HepG2 (cell line): Measurements from ENCODE around the gene CEMP1. TPM values are rescaled to one million over a fixed set of nuclear protein-coding genes. Genes with fewer than 3 reads are reported as not detected.

ENCODE experiments used
- GABPB1 ChIP-seq: IDR thresholded peaks from 2 replicates; pipeline ENCODE4 v1.6.1; 2016; ENCODE audit warnings: mild to moderate bottlenecking, missing genetic modification reagents, moderate library complexity, missing compliant biosample characterization
- GRHL1 ChIP-seq: sonication (generic); formaldehyde crosslinking; conservative IDR thresholded peaks from 2 replicates; pipeline ENCODE4 v1.8.0; 2022; ENCODE audit warnings: missing genetic modification reagents
- HDAC2 ChIP-seq: sonication (generic); formaldehyde crosslinking; IDR thresholded peaks from 2 replicates; pipeline ENCODE4 v1.4.0; 2020; ENCODE audit warnings: missing genetic modification reagents
- HNF4A ChIP-seq: sonication (generic); formaldehyde crosslinking; IDR thresholded peaks from 2 replicates; pipeline ENCODE4 v1.4.0; 2020; ENCODE audit warnings: missing genetic modification reagents
- KDM2A ChIP-seq: sonication (generic); formaldehyde crosslinking; IDR thresholded peaks from 2 replicates; pipeline ENCODE4 v1.4.0; 2020; ENCODE audit warnings: low read depth, missing genetic modification reagents, borderline replicate concordance
- KDM5B ChIP-seq: sonication (generic); formaldehyde crosslinking; IDR thresholded peaks from 2 replicates; pipeline ENCODE4 v1.4.0; 2020; ENCODE audit warnings: missing genetic modification reagents, mild to moderate bottlenecking, borderline replicate concordance
- KLF11 ChIP-seq: IDR thresholded peaks from 2 replicates; pipeline ENCODE4 v1.6.1; 2016; ENCODE audit warnings: missing compliant biosample characterization
- KLF16 ChIP-seq, 2 experiments: sonication (generic) in 1 of 2; formaldehyde crosslinking in 1 of 2; IDR thresholded peaks; 2 replicates each; pipeline versions ENCODE4 v1.6.1 to v1.8.0; 2016 to 2023; ENCODE audit warnings: missing genetic modification reagents in 2 of 2, missing compliant biosample characterization in 1 of 2
- MIXL1 ChIP-seq: IDR thresholded peaks from 2 replicates; pipeline ENCODE4 v1.6.1; 2016
- MTA1 ChIP-seq: sonication (generic); formaldehyde crosslinking; IDR thresholded peaks from 2 replicates; pipeline ENCODE4 v1.4.0; 2020; ENCODE audit warnings: missing genetic modification reagents, mild to moderate bottlenecking, borderline replicate concordance
- PHF20 ChIP-seq: sonication (generic); formaldehyde crosslinking; IDR thresholded peaks from 2 replicates; pipeline ENCODE4 v1.5.0; 2020; ENCODE audit warnings: mild to moderate bottlenecking, missing genetic modification reagents
- PRMT3 ChIP-seq: sonication (generic); formaldehyde crosslinking; IDR thresholded peaks from 2 replicates; pipeline ENCODE4 v1.8.1; 2022; ENCODE audit warnings: low read depth, mild to moderate bottlenecking, moderate library complexity, missing genetic modification reagents, borderline replicate concordance
- SOX5 ChIP-seq: IDR thresholded peaks from 2 replicates; pipeline ENCODE4 v1.6.1; 2016; ENCODE audit warnings: borderline replicate concordance
- SP140L ChIP-seq: sonication (generic); formaldehyde crosslinking; IDR thresholded peaks from 2 replicates; pipeline ENCODE4 v1.4.0; 2020; ENCODE audit warnings: missing genetic modification reagents, borderline replicate concordance
- TCF7L2 ChIP-seq: IDR thresholded peaks from 2 replicates; pipeline ENCODE4 v1.6.1; 2011; ENCODE audit warnings: mild to moderate bottlenecking, low read depth, low read length, moderate library complexity
- TEAD3 ChIP-seq: optimal IDR thresholded peaks from 2 replicates; pipeline ENCODE3; 2016; ENCODE audit warnings: borderline replicate concordance
- TERF1 ChIP-seq: sonication (generic); formaldehyde crosslinking; IDR thresholded peaks from 2 replicates; pipeline ENCODE4 v1.8.0; 2022; ENCODE audit warnings: mild to moderate bottlenecking, missing genetic modification reagents, moderate library complexity
- YEATS4 ChIP-seq: sonication (generic); formaldehyde crosslinking; IDR thresholded peaks from 2 replicates; pipeline ENCODE4 v1.4.0; 2020; ENCODE audit warnings: missing genetic modification reagents, borderline replicate concordance
- ZBTB7B ChIP-seq: sonication (generic); formaldehyde crosslinking; IDR thresholded peaks from 2 replicates; pipeline ENCODE4 v1.4.0; 2020; ENCODE audit warnings: missing genetic modification reagents
- ZFP82 ChIP-seq: sonication (generic); formaldehyde crosslinking; IDR thresholded peaks from 2 replicates; pipeline ENCODE4 v1.5.1; 2020; ENCODE audit warnings: mild to moderate bottlenecking, missing genetic modification reagents, borderline replicate concordance
- ZNF17 ChIP-seq: sonication (generic); formaldehyde crosslinking; IDR thresholded peaks from 2 replicates; pipeline ENCODE4 v1.5.0; 2020; ENCODE audit warnings: mild to moderate bottlenecking, missing genetic modification reagents
- ZNF207 ChIP-seq: fragments of 450-650 bp; IDR thresholded peaks from 2 replicates; pipeline ENCODE4 v1.6.1; 2016; ENCODE audit warnings: antibody characterized with exemption, borderline replicate concordance
- ZNF224 ChIP-seq: sonication (generic); formaldehyde crosslinking; IDR thresholded peaks from 2 replicates; pipeline ENCODE4 v1.5.0; 2020; ENCODE audit warnings: mild to moderate bottlenecking, missing genetic modification reagents
- ZNF326 ChIP-seq: sonication (generic); formaldehyde crosslinking; IDR thresholded peaks from 2 replicates; pipeline ENCODE4 v1.4.0; 2020; ENCODE audit warnings: missing genetic modification reagents, borderline replicate concordance
- ZNF354B ChIP-seq: sonication (generic); formaldehyde crosslinking; IDR thresholded peaks from 2 replicates; pipeline ENCODE4 v1.8.0; 2022; ENCODE audit warnings: mild to moderate bottlenecking, missing genetic modification reagents
- ZNF510 ChIP-seq: sonication (generic); formaldehyde crosslinking; IDR thresholded peaks from 2 replicates; pipeline ENCODE4 v1.4.0; 2020; ENCODE audit warnings: low read depth, mild to moderate bottlenecking, missing genetic modification reagents
- ZNF550 ChIP-seq: sonication (generic); formaldehyde crosslinking; IDR thresholded peaks from 2 replicates; pipeline ENCODE4 v1.4.0; 2020; ENCODE audit warnings: mild to moderate bottlenecking, missing genetic modification reagents, borderline replicate concordance
- polyA plus RNA-seq, 8 experiments: library from polyadenylated mRNA; depleted of rRNA in 3 of 8; stranded (reverse) in 7 of 8; unstranded in 1 of 8; fragments of >200 nt; fragmentation: Illumina TruSeq in 4 of 8; extraction: Trizol in 4 of 8; gene quantifications; 2 replicates each; pipeline versions ENCODE4 v1.2.1 to v1.2.3, GENCODE V29; 2011 to 2016; ENCODE audit warnings: low read depth in 4 of 8, missing spikeins in 1 of 8, mixed read lengths in 1 of 8; ENCODE audit not compliant: insufficient read depth in 1 of 8
- total RNA-seq, 5 experiments: library from RNA; depleted of rRNA; stranded (reverse); fragments of >200 nt; fragmentation: Illumina TruSeq; extraction: Trizol; gene quantifications; 2 replicates each; pipeline ENCODE4 v1.2.3, GENCODE V29; 2016; ENCODE audit warnings: low read depth in 1 of 5
- TF ChIP-seq, protein P1 (sequence below): IDR thresholded peaks from 2 replicates; pipeline ENCODE4 v1.6.1; 2018; ENCODE audit warnings: missing genetic modification reagents

The CEMP1 gene
- total and polyA plus RNA-seq, 2 of the 13 experiments (the other 11 are each of a cell fraction or from before 2014, with no cell fraction given), result not detected

DNA sequence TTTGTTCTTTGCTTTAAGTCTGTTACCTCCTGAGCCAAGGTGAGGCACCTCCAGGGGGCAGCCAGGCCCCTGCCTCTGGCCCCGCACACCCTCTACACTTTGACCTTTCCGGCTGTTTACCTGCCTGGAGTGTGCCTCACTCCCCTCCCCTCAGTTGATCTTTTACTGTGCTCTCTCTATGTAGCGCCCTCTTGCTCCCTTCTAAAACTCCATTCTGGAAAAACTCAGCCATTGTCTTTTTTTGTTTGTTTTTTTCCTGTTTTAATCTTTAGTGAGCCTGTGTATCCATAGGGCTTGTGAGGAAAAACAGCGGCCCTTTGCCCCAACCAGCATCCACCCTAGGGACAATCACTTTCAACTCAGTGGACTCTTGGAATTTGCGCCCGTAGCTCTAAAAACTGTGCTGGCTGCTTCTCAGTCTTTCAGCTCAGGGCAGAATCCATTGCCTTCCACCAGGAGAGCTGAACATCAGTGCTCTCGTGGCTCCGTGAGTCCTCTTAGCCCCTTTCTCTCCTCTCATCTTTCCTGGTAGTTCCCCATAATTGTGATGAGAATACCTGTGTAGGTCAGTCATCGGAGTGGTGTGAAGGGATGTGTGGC is 6.8 kb downstream of the CEMP1 start (continued):
- TF ChIP-seq GRHL1 (CRISPR knock-in tag) (no peak), KDM2A (peak; percentile 64), KLF16 (CRISPR knock-in tag; IDR thresholded peaks at IDR 0.05) (peak in 1 of 2 experiments; percentile 74; a peak in 2 of 4 replicates), ZNF17 (CRISPR knock-in tag) (no peak), PRMT3 (CRISPR knock-in tag) (no peak), MTA1 (CRISPR knock-in tag) (peak; percentile 64; the same call in 1 of the 2 replicates), HDAC2 (peak; percentile 83), GABPB1 (CRISPR knock-in tag) (peak; percentile 54), ZNF354B (no peak), ZNF224 (CRISPR knock-in tag) (no peak), TEAD3 (CRISPR knock-in tag) (peak; percentile 68), YEATS4 (CRISPR knock-in tag) (peak; percentile 58; the same call in 1 of the 2 replicates), TERF1 (CRISPR knock-in tag) (no peak), PHF20 (CRISPR knock-in tag) (peak; percentile 60; the same call in 1 of the 2 replicates), SOX5 (CRISPR knock-in tag) (peak; percentile 99), ZNF326 (CRISPR knock-in tag) (no peak), KDM5B (CRISPR knock-in tag) (no peak), ZNF510 (CRISPR knock-in tag) (0 out of 2 replicates have a peak, but pooled peaks have one; percentile 22), ZFP82 (CRISPR knock-in tag) (no peak), ZNF207 (no peak), ZNF550 (CRISPR knock-in tag) (no peak), TCF7L2 (no peak), KLF11 (CRISPR knock-in tag) (no peak), MIXL1 (CRISPR knock-in tag) (peak; percentile 67; the same call in 1 of the 2 replicates), SP140L (CRISPR knock-in tag) (peak; percentile 22; the same call in 1 of the 2 replicates), HNF4A (CRISPR knock-in tag) (peak; percentile 91), ZBTB7B (CRISPR knock-in tag) (peak; percentile 85; the same call in 1 of the 2 replicates)
- TF ChIP-seq, protein P1, sequence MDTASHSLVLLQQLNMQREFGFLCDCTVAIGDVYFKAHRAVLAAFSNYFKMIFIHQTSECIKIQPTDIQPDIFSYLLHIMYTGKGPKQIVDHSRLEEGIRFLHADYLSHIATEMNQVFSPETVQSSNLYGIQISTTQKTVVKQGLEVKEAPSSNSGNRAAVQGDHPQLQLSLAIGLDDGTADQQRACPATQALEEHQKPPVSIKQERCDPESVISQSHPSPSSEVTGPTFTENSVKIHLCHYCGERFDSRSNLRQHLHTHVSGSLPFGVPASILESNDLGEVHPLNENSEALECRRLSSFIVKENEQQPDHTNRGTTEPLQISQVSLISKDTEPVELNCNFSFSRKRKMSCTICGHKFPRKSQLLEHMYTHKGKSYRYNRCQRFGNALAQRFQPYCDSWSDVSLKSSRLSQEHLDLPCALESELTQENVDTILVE (CRISPR knock-in tag), result no peak; the same call in 1 of the 2 replicates
